B cell (primary cell): ENCODE data around the gene ATCAY.

Experiments used
- CTCF ChIP-seq: fragments of 200-600 bp; IDR thresholded peaks from one replicate; pipeline ENCODE4 v1.8.0; 2022; ENCODE audit warnings: antibody characterized with exemption, mild to moderate bottlenecking
- EZH2 ChIP-seq: IDR thresholded peaks from 2 replicates; pipeline ENCODE4 v1.6.1; 2012; ENCODE audit warnings: borderline replicate concordance, low read depth, mild to moderate bottlenecking, moderate library complexity, low read length; ENCODE audit not compliant: insufficient read depth, poor library complexity, severe bottlenecking

GRCh38 chr19:3949997-3950859 lies 69.7 kb downstream of the ATCAY start:
- no peak for TF ChIP-seq CTCF
- no peak for TF ChIP-seq EZH2
